Vagina (tissue), 2 donors: ENCODE results near the gene XKRX. TPM values are rescaled to one million over a fixed set of nuclear protein-coding genes. Genes with fewer than 3 reads are reported as not detected.

ENCODE experiments used
- DNase-seq, 2 donors: peaks; one replicate each; pipeline ENCODE4 v3.0.0-alpha.2; 2017; ENCODE audit errors: extremely low spot score in 2 of 2
- H3K27ac ChIP-seq: fragments of 200-600 bp; sonication (generic); one replicate; pipeline ENCODE4 v1.5.1; 2019
- H3K27me3 ChIP-seq: fragments of 200-600 bp; sonication (generic); one replicate; pipeline ENCODE4 v1.5.1; 2019
- H3K36me3 ChIP-seq, 2 donors: fragments of 200-600 bp; sonication (generic); one replicate each; pipeline ENCODE4 v1.5.1; 2017 to 2019
- H3K4me1 ChIP-seq: fragments of 200-600 bp; sonication (generic); one replicate; pipeline ENCODE4 v1.5.1; 2019
- H3K4me3 ChIP-seq, 2 donors: fragments of 200-600 bp; sonication (generic); 1 replicate in 1 of 2; 2 replicates in 1 of 2; pipeline ENCODE4 v1.5.1; 2016 to 2019
- H3K9me3 ChIP-seq: fragments of 200-600 bp; sonication (generic); one replicate; pipeline ENCODE4 v1.5.1; 2019
- CTCF ChIP-seq, 3 experiments: fragments of 450-650 bp in 2 of 3; fragments of 200-600 bp in 1 of 3; sonication (generic) in 1 of 3; IDR thresholded peaks; one replicate each; pipeline ENCODE4 v1.5.1; 2017 to 2019; ENCODE audit warnings: antibody characterized with exemption in 3 of 3, mild to moderate bottlenecking in 2 of 3, moderate library complexity in 2 of 3
- POLR2A ChIP-seq, 2 donors: fragments of 450-650 bp; IDR thresholded peaks; one replicate each; pipeline ENCODE4 v1.6.1; 2017; ENCODE audit warnings: antibody characterized with exemption in 2 of 2, mild to moderate bottlenecking in 2 of 2, moderate library complexity in 2 of 2
- POLR2AphosphoS5 ChIP-seq, 2 donors: sonication (generic); formaldehyde crosslinking; IDR thresholded peaks; one replicate each; pipeline ENCODE4 v1.9.0; 2017; ENCODE audit warnings: antibody characterized with exemption in 2 of 2, mild to moderate bottlenecking in 2 of 2, low read depth in 1 of 2; ENCODE audit not compliant: insufficient read depth in 1 of 2
- intact Hi-C: fragments of 100-400 bp; cut with DNase I; formaldehyde crosslinking; loops from one replicate; pipeline ENCODE4 v1.15.1; 2023
- total RNA-seq: library from RNA; depleted of rRNA; stranded (reverse); fragments of >200 nt; gene quantifications from one replicate; pipeline ENCODE4 v1.2.3, GENCODE V29; 2016

XKRX gene
- total RNA-seq, 1 donor from 2014 or later = 0.74 TPM

DNA sequence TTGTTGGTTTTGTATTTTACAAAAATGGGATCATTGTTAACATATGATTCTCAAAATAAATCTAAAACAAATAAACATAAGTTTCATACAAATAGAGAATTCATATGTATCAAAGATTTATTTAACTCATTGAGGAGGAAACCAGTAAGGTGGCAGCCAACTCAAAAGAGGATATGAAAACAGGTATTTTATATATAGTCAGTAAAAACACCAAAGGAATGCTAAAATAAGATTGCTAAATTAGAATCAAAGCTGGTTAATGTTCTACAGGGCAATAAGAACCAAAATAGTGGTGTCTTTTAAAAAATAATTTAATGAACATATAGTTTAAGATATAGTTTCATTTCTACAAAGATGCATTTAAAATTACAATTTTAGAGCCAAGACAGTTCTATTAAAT is 23.1 kb downstream of the XKRX start:
- H3K4me3 ChIP-seq = no peak overlapping the region
- no peak for TF ChIP-seq POLR2AphosphoS5 (IDR thresholded peaks at IDR 0.05; ENCODE audit: insufficient read depth in 1 of 2, low read depth in 1 of 2)
- no peak for TF ChIP-seq CTCF (IDR thresholded peaks at IDR 0.05)
- no peak for TF ChIP-seq POLR2A (IDR thresholded peaks at IDR 0.05)
- intact Hi-C loops = no loop called here
- no peaks in the 10 kb centered on the region for H3K4me1 ChIP-seq
- H3K9me3 ChIP-seq = no peaks in the 10 kb centered on the region
- H3K27me3 ChIP-seq = no peaks in the 10 kb centered on the region
- no peak overlapping the region for H3K27ac ChIP-seq
- DNase-seq = no peak
- H3K36me3 ChIP-seq = no peaks in the 10 kb centered on the region

DNA sequence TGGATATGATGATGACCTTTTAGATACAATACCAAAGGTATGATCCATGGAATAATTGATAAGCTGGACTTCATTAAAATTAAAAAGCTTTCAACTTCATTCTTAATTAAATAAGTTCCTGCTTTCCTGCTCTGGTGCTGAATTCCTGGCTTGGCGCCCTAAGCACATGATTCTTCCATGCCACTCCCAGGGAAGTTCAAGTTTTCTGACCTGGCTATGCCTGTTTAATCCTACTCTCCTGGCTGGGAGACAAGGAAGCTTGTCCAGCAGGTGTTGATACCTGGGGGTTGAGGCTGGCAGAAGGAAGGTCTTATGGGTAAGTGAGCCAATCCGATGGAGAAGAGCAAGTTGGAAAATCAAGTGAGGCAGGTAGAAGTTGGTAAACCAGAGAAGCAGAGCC is 24.3 kb downstream of the XKRX start:
- H3K27ac ChIP-seq = no peak overlapping the region
- no peak for TF ChIP-seq CTCF (IDR thresholded peaks at IDR 0.05)
- TF ChIP-seq POLR2A (IDR thresholded peaks at IDR 0.05) = no peak
- TF ChIP-seq POLR2AphosphoS5 (IDR thresholded peaks at IDR 0.05; ENCODE audit: insufficient read depth in 1 of 2, low read depth in 1 of 2) = no peak
- no peak for DNase-seq
- H3K36me3 ChIP-seq = no peaks in the 10 kb centered on the region
- H3K4me1 ChIP-seq = no peaks in the 10 kb centered on the region
- H3K9me3 ChIP-seq = no peaks in the 10 kb centered on the region
- no peaks in the 10 kb centered on the region for H3K27me3 ChIP-seq
- intact Hi-C loops = no loop called here
- no peak overlapping the region for H3K4me3 ChIP-seq

DNA sequence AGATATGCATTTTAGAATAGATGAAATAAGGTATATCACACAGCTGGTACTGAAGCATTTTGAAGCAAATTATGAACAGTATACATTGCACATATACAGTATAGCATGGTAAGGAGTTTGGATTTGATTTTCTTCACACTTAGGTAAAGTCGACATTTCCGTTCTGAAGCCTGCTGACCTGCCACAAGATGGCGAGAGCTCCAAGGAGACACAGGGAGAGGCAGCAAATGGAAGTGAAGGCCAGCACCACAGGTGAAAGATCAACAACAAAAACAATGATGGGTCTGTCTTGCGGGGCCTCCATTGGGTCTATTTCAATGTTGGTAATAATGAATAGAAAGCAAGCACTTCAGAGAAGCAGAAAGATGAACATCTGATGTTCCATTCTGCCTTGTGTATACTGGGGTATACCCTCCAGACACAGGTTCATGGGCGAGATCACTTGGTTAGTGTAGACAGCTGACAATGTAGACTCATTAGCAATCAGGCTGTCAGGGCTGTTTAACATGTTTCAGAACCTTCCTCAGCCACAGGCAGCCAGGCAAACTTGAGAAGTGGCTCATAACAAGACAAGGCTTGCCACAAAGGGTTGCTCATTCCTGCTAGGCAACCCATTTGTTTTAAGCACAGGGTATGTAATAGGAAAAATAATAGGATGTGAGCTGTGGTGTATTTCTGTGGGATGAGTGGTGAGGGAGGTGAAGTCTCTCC is 33.2 kb downstream of the XKRX start:
- no peaks in the 10 kb centered on the region for H3K36me3 ChIP-seq
- intact Hi-C loops = no loop called here
- no peak overlapping the region for H3K4me3 ChIP-seq
- H3K27ac ChIP-seq = no peak overlapping the region
- DNase-seq = no peak
- TF ChIP-seq POLR2AphosphoS5 (IDR thresholded peaks at IDR 0.05; ENCODE audit: insufficient read depth in 1 of 2, low read depth in 1 of 2) = peak in 1 of 2 donors; percentile 14
- no peak for TF ChIP-seq CTCF (IDR thresholded peaks at IDR 0.05)
- TF ChIP-seq POLR2A (IDR thresholded peaks at IDR 0.05) = no peak
- no peaks in the 10 kb centered on the region for H3K27me3 ChIP-seq
- H3K4me1 ChIP-seq = no peaks in the 10 kb centered on the region
- no peaks in the 10 kb centered on the region for H3K9me3 ChIP-seq

- TF ChIP-seq POLR2A (IDR thresholded peaks at IDR 0.05) = no peak
- TF ChIP-seq POLR2AphosphoS5 (IDR thresholded peaks at IDR 0.05; ENCODE audit: insufficient read depth in 1 of 2, low read depth in 1 of 2) = no peak
- TF ChIP-seq CTCF (IDR thresholded peaks at IDR 0.05) = no peak
- intact Hi-C loops = no loop called here
These were observed 45.1 kb downstream of the XKRX start for GRCh38 chrX:100883654-100884053.

GRCh38 chrX:100880368-100880767 is 48.3 kb downstream of the XKRX start:
- TF ChIP-seq POLR2AphosphoS5 (IDR thresholded peaks at IDR 0.05; ENCODE audit: insufficient read depth in 1 of 2, low read depth in 1 of 2) = no peak
- TF ChIP-seq POLR2A (IDR thresholded peaks at IDR 0.05) = no peak
- TF ChIP-seq CTCF (IDR thresholded peaks at IDR 0.05) = no peak
- no peaks in the 10 kb centered on the region for H3K36me3 ChIP-seq
- H3K9me3 ChIP-seq = no peaks in the 10 kb centered on the region
- DNase-seq = no peak
- no peaks in the 10 kb centered on the region for H3K4me1 ChIP-seq
- no peak overlapping the region for H3K27ac ChIP-seq
- intact Hi-C loops = no loop called here
- H3K4me3 ChIP-seq = no peak overlapping the region
- no peaks in the 10 kb centered on the region for H3K27me3 ChIP-seq

More at GRCh38 chrX:100883654-100884053, 45.1 kb downstream of the XKRX start:
- no peaks in the 10 kb centered on the region for H3K27me3 ChIP-seq
- no peak overlapping the region for H3K27ac ChIP-seq
- H3K4me3 ChIP-seq = no peak overlapping the region
- no peak for DNase-seq
- no peaks in the 10 kb centered on the region for H3K36me3 ChIP-seq
- H3K9me3 ChIP-seq = no peaks in the 10 kb centered on the region
- H3K4me1 ChIP-seq = no peaks in the 10 kb centered on the region
